GM13976 (cell line): ENCODE measurements around the gene LRRC2.

Experiments
- DNase-seq: peaks from one replicate; pipeline ENCODE4 v3.0.0; 2012; ENCODE audit warnings: low spot score
- CTCF ChIP-seq: IDR thresholded peaks from 2 replicates; pipeline ENCODE4 v1.5.1; 2012; ENCODE audit warnings: borderline replicate concordance, mild to moderate bottlenecking; ENCODE audit not compliant: insufficient read depth; ENCODE audit errors: extremely low read depth, missing control alignments, control extremely low read depth
- in situ Hi-C: fragments of 300-500 bp; cut with MboI; formaldehyde crosslinking; loops from one replicate; pipeline ENCODE4 v1.12.0; 2022; ENCODE audit warnings: low sequenced_read_pairs, mixed read lengths, inconsistent platforms; ENCODE audit not compliant: unreplicated experiment

LRRC2 gene

GRCh38 chr3:46483825-46484224 is 82.3 kb downstream of the LRRC2 start:
- DNase-seq = no peak
- in situ Hi-C loops = no loop called here
- no peak for TF ChIP-seq CTCF

GRCh38 chr3:46482632-46483350 is 83.3 kb downstream of the LRRC2 start:
- no peak for TF ChIP-seq CTCF
- in situ Hi-C loops = no loop called here
- DNase-seq = no peak

- in situ Hi-C loops = no loop called here
- no peak for DNase-seq
- no peak for TF ChIP-seq CTCF
Observed at GRCh38 chr3:46481636-46482035, 84.5 kb downstream of the LRRC2 start.

- in situ Hi-C loops = no loop called here
- no peak for DNase-seq
Observed at GRCh38 chr3:46480491-46481195, 85.5 kb downstream of the LRRC2 start.

GRCh38 chr3:46479696-46480095 is 86.4 kb downstream of the LRRC2 start:
- in situ Hi-C loops = no loop called here
- no peak for TF ChIP-seq CTCF
- DNase-seq = no peak

More at GRCh38 chr3:46480491-46481195, 85.5 kb downstream of the LRRC2 start:
- no peak for TF ChIP-seq CTCF

GRCh38 chr3:46479021-46479420 is 87.1 kb downstream of the LRRC2 start:
- in situ Hi-C loops = no loop called here
- no peak for DNase-seq
- no peak for TF ChIP-seq CTCF
